Parathyroid adenoma (tissue), 2 donors: ENCODE data around the gene PLPP4.

Source experiments
- H2AFZ ChIP-seq: fragments of 300-600 bp; sonication (generic); one replicate; pipeline ENCODE4 v1.7.0; 2017; ENCODE audit warnings: antibody characterized with exemption, mild to moderate bottlenecking
- H3K27ac ChIP-seq: fragments of 300-600 bp; sonication (generic); one replicate; pipeline ENCODE4 v1.7.0; 2017
- H3K27me3 ChIP-seq: fragments of 300-600 bp; sonication (generic); one replicate; pipeline ENCODE4 v1.7.0; 2017; ENCODE audit warnings: low read length; ENCODE audit not compliant: control insufficient read depth, insufficient read depth
- H3K36me3 ChIP-seq: fragments of 300-600 bp; sonication (generic); one replicate; pipeline ENCODE4 v1.7.0; 2017; ENCODE audit warnings: low read length; ENCODE audit not compliant: control insufficient read depth, insufficient read depth
- H3K4me1 ChIP-seq: fragments of 300-600 bp; sonication (generic); one replicate; pipeline ENCODE4 v1.7.0; 2017; ENCODE audit warnings: control low read depth
- H3K4me2 ChIP-seq: fragments of 300-600 bp; sonication (generic); one replicate; pipeline ENCODE4 v1.7.0; 2017; ENCODE audit warnings: low read length
- H3K4me3 ChIP-seq: fragments of 300-600 bp; sonication (generic); one replicate; pipeline ENCODE4 v1.7.0; 2017; ENCODE audit warnings: low read depth, low read length
- H3K79me2 ChIP-seq: fragments of 300-600 bp; sonication (generic); one replicate; pipeline ENCODE4 v1.7.0; 2017; ENCODE audit warnings: control low read depth
- H3K9ac ChIP-seq: fragments of 300-600 bp; sonication (generic); one replicate; pipeline ENCODE4 v1.7.0; 2017; ENCODE audit warnings: mild to moderate bottlenecking
- H3K9me3 ChIP-seq: fragments of 300-600 bp; sonication (generic); one replicate; pipeline ENCODE4 v1.7.0; 2017; ENCODE audit warnings: low read length; ENCODE audit not compliant: control insufficient read depth
- CTCF ChIP-seq: fragments of 300-600 bp; sonication (generic); IDR thresholded peaks from one replicate; pipeline ENCODE4 v1.7.0; 2017; ENCODE audit warnings: antibody characterized with exemption, mild to moderate bottlenecking
- donor health status: primary hyperparathyroidism.

Gene PLPP4

GRCh38 chr10:120475844-120476791 lies 19.1 kb downstream of the PLPP4 start:
- Histone ChIP-seq H2AFZ (no peak overlapping the region), H3K27ac (no peak overlapping the region), H3K79me2 (no peaks in the 10 kb centered on the region), H3K9ac (no peak overlapping the region), H3K4me2 (no peak overlapping the region), H3K27me3 (no peaks in the 10 kb centered on the region), H3K4me3 (no peak overlapping the region), H3K36me3 (no peaks in the 10 kb centered on the region), H3K9me3 (no peaks in the 10 kb centered on the region), H3K4me1 (no peaks in the 10 kb centered on the region)
- no peak for TF ChIP-seq CTCF

GRCh38 chr10:120477021-120477742 lies 20.2 kb downstream of the PLPP4 start:
- no peaks in the 10 kb centered on the region for H3K4me1 ChIP-seq
- no peak overlapping the region for H3K4me3 ChIP-seq
- no peak overlapping the region for H3K4me2 ChIP-seq
- no peak overlapping the region for H3K27ac ChIP-seq
- no peaks in the 10 kb centered on the region for H3K36me3 ChIP-seq
- no peaks in the 10 kb centered on the region for H3K27me3 ChIP-seq
- H3K79me2 ChIP-seq = no peaks in the 10 kb centered on the region
- no peaks in the 10 kb centered on the region for H3K9me3 ChIP-seq
- no peak overlapping the region for H2AFZ ChIP-seq
- no peak overlapping the region for H3K9ac ChIP-seq
- no peak for TF ChIP-seq CTCF

- Histone ChIP-seq H3K79me2 (no peaks in the 10 kb centered on the region), H2AFZ (no peak overlapping the region), H3K4me1 (no peaks in the 10 kb centered on the region), H3K27me3 (no peaks in the 10 kb centered on the region), H3K9me3 (no peaks in the 10 kb centered on the region), H3K4me2 (no peak overlapping the region), H3K9ac (no peak overlapping the region), H3K36me3 (no peaks in the 10 kb centered on the region), H3K27ac (no peak overlapping the region), H3K4me3 (no peak overlapping the region)
- TF ChIP-seq CTCF = no peak
Observed at GRCh38 chr10:120477743-120478141, 20.7 kb downstream of the PLPP4 start.

GRCh38 chr10:120478386-120478785 lies 21.4 kb downstream of the PLPP4 start:
- Histone ChIP-seq H3K79me2 (no peaks in the 10 kb centered on the region), H3K9me3 (no peaks in the 10 kb centered on the region), H3K36me3 (no peaks in the 10 kb centered on the region), H3K4me2 (no peak overlapping the region), H2AFZ (no peak overlapping the region), H3K4me1 (no peaks in the 10 kb centered on the region), H3K27me3 (no peaks in the 10 kb centered on the region), H3K4me3 (no peak overlapping the region), H3K9ac (no peak overlapping the region), H3K27ac (no peak overlapping the region)
- no peak for TF ChIP-seq CTCF
